OCI-LY7 (cell line): ENCODE results near the gene FNIP1. TPM values are rescaled to one million over a fixed set of nuclear protein-coding genes. Genes with fewer than 3 reads are reported as not detected.

Experiments
- BruUV-seq: library from RNA; stranded (reverse); fragments of 400-500 nt; replicated peaks from 2 replicates; lab custom pipeline; 2021; lab: Mats Ljungman, UMichigan
- CTCF ChIA-PET: fragments of 300-600 bp; sonication (Branson Sonifier 250); formaldehyde crosslinking; loops from one replicate; lab custom pipeline; 2022; ENCODE audit warnings: antibody characterized with exemption; ENCODE audit not compliant: unreplicated experiment; lab: Charles Lee
- POLR2A ChIA-PET: fragments of 300-600 bp; sonication (Branson Sonifier 250); formaldehyde crosslinking; loops from one replicate; lab custom pipeline; 2022; ENCODE audit warnings: antibody characterized with exemption; lab: Charles Lee
- DNase-seq: peaks from one replicate; pipeline ENCODE4 v3.0.0-alpha.2; 2015; ENCODE audit warnings: low spot score
- H2AFZ ChIP-seq: fragments of 200-600 bp; sonication (generic), shearing (Covaris generic); 2 replicates; pipeline ENCODE4 v1.6.1; 2014; ENCODE audit warnings: mild to moderate bottlenecking, antibody characterized with exemption, low read length, moderate library complexity
- H3K27ac ChIP-seq: fragments of 200-600 bp; sonication (generic); 2 replicates; pipeline ENCODE4 v1.5.1; 2014; ENCODE audit warnings: mixed run types, low read depth, mild to moderate bottlenecking, moderate library complexity, low read length, inconsistent platforms; ENCODE audit not compliant: poor library complexity, severe bottlenecking
- H3K36me3 ChIP-seq: fragments of 200-600 bp; sonication (generic); 2 replicates; pipeline ENCODE4 v1.6.1; 2014; ENCODE audit warnings: mild to moderate bottlenecking, antibody characterized with exemption, low read length, moderate library complexity, mixed read lengths; ENCODE audit not compliant: insufficient read depth
- H3K4me1 ChIP-seq: fragments of 200-600 bp; sonication (generic); 2 replicates; pipeline ENCODE4 v1.5.1; 2014; ENCODE audit warnings: mild to moderate bottlenecking, low read length; ENCODE audit not compliant: insufficient read depth, poor library complexity, severe bottlenecking
- H3K4me2 ChIP-seq: fragments of 200-600 bp; sonication (generic); 2 replicates; pipeline ENCODE4 v1.6.1; 2014; ENCODE audit warnings: mild to moderate bottlenecking, low read length
- H3K4me3 ChIP-seq: fragments of 200-600 bp; sonication (generic); 2 replicates; pipeline ENCODE4 v1.5.1; 2014; ENCODE audit warnings: mild to moderate bottlenecking, low read depth, low read length; ENCODE audit not compliant: poor library complexity, severe bottlenecking
- H3K79me2 ChIP-seq: fragments of 200-600 bp; sonication (generic); 2 replicates; pipeline ENCODE4 v1.6.1; 2016; ENCODE audit warnings: low read depth, mild to moderate bottlenecking, low read length, moderate library complexity, mixed read lengths; ENCODE audit not compliant: insufficient read depth
- H3K9me2 ChIP-seq: fragments of 200-600 bp; sonication (generic); 2 replicates; pipeline ENCODE4 v1.6.1; 2016; ENCODE audit warnings: mild to moderate bottlenecking, low read length, mixed read lengths; ENCODE audit not compliant: insufficient read depth
- H3K9me3 ChIP-seq: fragments of 200-600 bp; sonication (generic); 2 replicates; pipeline ENCODE4 v1.6.1; 2014; ENCODE audit warnings: mild to moderate bottlenecking, mixed run types, low read length, mixed read lengths
- H4K20me1 ChIP-seq: fragments of 200-600 bp; sonication (generic); 2 replicates; pipeline ENCODE4 v1.6.1; 2014; ENCODE audit warnings: mild to moderate bottlenecking, antibody characterized with exemption, low read length, moderate library complexity, mixed read lengths; ENCODE audit not compliant: insufficient read depth
- CTCF ChIP-seq: fragments of 200-600 bp; sonication (generic); conservative IDR thresholded peaks from 2 replicates; pipeline ENCODE4 v1.5.1; 2014; ENCODE audit warnings: mild to moderate bottlenecking, antibody characterized with exemption, low read length, moderate library complexity, mixed read lengths
- EZH2phosphoT487 ChIP-seq: fragments of 200-600 bp; sonication (generic); IDR thresholded peaks from 2 replicates; pipeline ENCODE4 v1.6.1; 2018; ENCODE audit warnings: low read depth, borderline replicate concordance, mild to moderate bottlenecking, mixed run types, antibody characterized with exemption, low read length, moderate library complexity, mixed read lengths
- intact Hi-C: fragments of 100-400 bp; cut with micrococcal nuclease; formaldehyde crosslinking; loops from one replicate; pipeline ENCODE4 v1.10.0; 2022; ENCODE audit not compliant: unreplicated experiment
- total RNA-seq, 2 experiments: library from RNA; depleted of rRNA in 1 of 2; stranded (reverse); fragments of >200 nt in 1 of 2; shearing (Covaris generic) in 1 of 2; gene quantifications; 2 replicates each; pipeline ENCODE4 v1.2.3, GENCODE V29; 2014 to 2022

FNIP1 gene
- total RNA-seq, 2 experiments from 2014 or later, result 19.4 to 20.6 TPM

GRCh38 chr5:131644822-131645221, 152.0 kb downstream of the FNIP1 start:
- no peaks in the 10 kb centered on the region for H3K9me2 ChIP-seq
- ChIA-PET POLR2A (interaction anchor here (0.8 to 4.0 kb wide), 5 partner anchors 9 to 35 kb away, joined by 3 to 29 read pairs (median 3); no protein-coding TSS in a partner anchor), CTCF (no interaction called here)
- no peak for TF ChIP-seq EZH2phosphoT487
- TF ChIP-seq CTCF, result no peak
- peaks cover 33% of the 10 kb centered on the region for H3K36me3 ChIP-seq
- no peaks in the 10 kb centered on the region for H3K9me3 ChIP-seq
- intact Hi-C loops, result no loop called here
- no peak overlapping the region for H3K4me2 ChIP-seq
- no TSS peak for BruUV-seq
- H2AFZ ChIP-seq, result no peak overlapping the region
- H4K20me1 ChIP-seq, result no peaks in the 10 kb centered on the region
- H3K27ac ChIP-seq, result no peak overlapping the region
- H3K79me2 ChIP-seq, result no peaks in the 10 kb centered on the region
- H3K4me3 ChIP-seq, result no peak overlapping the region
- DNase-seq, result no peak
- peaks cover 39% of the 10 kb centered on the region for H3K4me1 ChIP-seq

GRCh38 chr5:131644370-131644769, 152.4 kb downstream of the FNIP1 start:
- POLR2A ChIA-PET, result interaction anchor here (0.8 to 1.5 kb wide), 4 partner anchors 9 to 48 kb away, joined by 3 to 8 read pairs (median 3); no protein-coding TSS in a partner anchor
- Histone ChIP-seq H3K4me1 (peaks cover 42% of the 10 kb centered on the region), H3K36me3 (peaks cover 29% of the 10 kb centered on the region), H4K20me1 (no peaks in the 10 kb centered on the region), H3K27ac (no peak overlapping the region), H3K9me3 (no peaks in the 10 kb centered on the region), H3K9me2 (no peaks in the 10 kb centered on the region), H3K4me2 (no peak overlapping the region), H3K79me2 (no peaks in the 10 kb centered on the region), H3K4me3 (no peak overlapping the region), H2AFZ (no peak overlapping the region)
- no peak for TF ChIP-seq EZH2phosphoT487
- TF ChIP-seq CTCF, result no peak
- intact Hi-C loops, result no loop called here
- CTCF ChIA-PET, result no interaction called here
- BruUV-seq, result no TSS peak
- no peak for DNase-seq

- H3K4me2 ChIP-seq, result no peak overlapping the region
- H3K4me1 ChIP-seq, result peaks cover 35% of the 10 kb centered on the region
- no peak overlapping the region for H3K27ac ChIP-seq
- H4K20me1 ChIP-seq, result no peaks in the 10 kb centered on the region
- no peak overlapping the region for H3K4me3 ChIP-seq
- ChIA-PET POLR2A (interaction anchor here (0.9 to 1.9 kb wide), 2 partner anchors 8 to 10 kb away, joined by 3 to 11 read pairs; no protein-coding TSS in a partner anchor), CTCF (no interaction called here)
- TF ChIP-seq EZH2phosphoT487 (no peak), CTCF (no peak)
- H3K9me2 ChIP-seq, result no peaks in the 10 kb centered on the region
- peaks cover 20% of the 10 kb centered on the region for H3K36me3 ChIP-seq
- H3K79me2 ChIP-seq, result no peaks in the 10 kb centered on the region
- no TSS peak for BruUV-seq
- H3K9me3 ChIP-seq, result no peaks in the 10 kb centered on the region
- DNase-seq, result no peak
- intact Hi-C loops, result no loop called here
- no peak overlapping the region for H2AFZ ChIP-seq
These were observed 155.3 kb downstream of the FNIP1 start for GRCh38 chr5:131641494-131641893.
